GM12872 (cell line): ENCODE measurements around the gene KCNK1.

Experiments used
- TF ChIP-seq, protein P1 (sequence below): IDR thresholded peaks from 3 replicates; pipeline ENCODE4 v1.5.1; 2011; ENCODE audit warnings: low read depth, mild to moderate bottlenecking, low read length, moderate library complexity; ENCODE audit not compliant: insufficient read depth

The KCNK1 gene

GRCh38 chr1:233700338-233700737 lies 86.4 kb downstream of the KCNK1 start:
- TF ChIP-seq, protein P1, sequence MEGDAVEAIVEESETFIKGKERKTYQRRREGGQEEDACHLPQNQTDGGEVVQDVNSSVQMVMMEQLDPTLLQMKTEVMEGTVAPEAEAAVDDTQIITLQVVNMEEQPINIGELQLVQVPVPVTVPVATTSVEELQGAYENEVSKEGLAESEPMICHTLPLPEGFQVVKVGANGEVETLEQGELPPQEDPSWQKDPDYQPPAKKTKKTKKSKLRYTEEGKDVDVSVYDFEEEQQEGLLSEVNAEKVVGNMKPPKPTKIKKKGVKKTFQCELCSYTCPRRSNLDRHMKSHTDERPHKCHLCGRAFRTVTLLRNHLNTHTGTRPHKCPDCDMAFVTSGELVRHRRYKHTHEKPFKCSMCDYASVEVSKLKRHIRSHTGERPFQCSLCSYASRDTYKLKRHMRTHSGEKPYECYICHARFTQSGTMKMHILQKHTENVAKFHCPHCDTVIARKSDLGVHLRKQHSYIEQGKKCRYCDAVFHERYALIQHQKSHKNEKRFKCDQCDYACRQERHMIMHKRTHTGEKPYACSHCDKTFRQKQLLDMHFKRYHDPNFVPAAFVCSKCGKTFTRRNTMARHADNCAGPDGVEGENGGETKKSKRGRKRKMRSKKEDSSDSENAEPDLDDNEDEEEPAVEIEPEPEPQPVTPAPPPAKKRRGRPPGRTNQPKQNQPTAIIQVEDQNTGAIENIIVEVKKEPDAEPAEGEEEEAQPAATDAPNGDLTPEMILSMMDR: no peak

- TF ChIP-seq, protein P1: no peak
Observed at GRCh38 chr1:233704170-233704897, 90.4 kb downstream of the KCNK1 start.

DNA sequence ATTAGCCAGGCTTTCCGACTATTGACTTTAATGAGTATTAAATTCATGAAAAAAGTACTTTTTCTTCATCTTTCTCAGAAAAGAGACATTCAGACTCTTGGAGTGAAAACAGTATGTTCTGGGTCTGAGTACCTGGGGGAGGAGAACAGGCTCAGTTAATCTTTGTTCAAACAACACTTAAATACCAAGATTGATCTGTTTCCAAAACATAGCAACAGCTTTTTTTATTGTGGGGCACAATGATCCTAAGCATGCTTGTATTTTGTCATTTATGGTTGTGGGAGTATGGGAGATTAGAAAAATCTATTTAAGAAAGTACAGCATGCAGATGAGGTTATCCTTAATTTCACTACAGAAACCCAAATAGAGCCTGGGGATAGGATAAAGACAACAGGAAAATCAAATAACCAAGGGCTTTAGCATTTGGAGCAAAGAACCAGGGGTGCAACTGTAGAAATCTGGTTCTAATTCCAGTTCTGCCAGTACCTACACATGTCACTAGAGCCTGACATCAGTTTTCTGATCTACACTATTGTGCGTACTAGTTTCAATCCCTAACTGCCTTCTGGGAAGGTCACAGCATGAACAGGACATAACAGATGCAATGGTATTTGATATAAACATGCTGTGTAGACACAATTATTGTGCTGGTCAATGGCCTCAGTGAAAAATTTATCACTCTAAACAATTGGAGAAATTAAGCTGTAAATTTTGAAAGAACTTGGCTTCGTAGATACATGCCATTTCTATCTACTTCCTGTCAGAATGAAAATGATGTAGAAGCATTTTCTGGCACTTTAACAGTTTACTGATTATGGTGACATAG lies 91.2 kb downstream of the KCNK1 start:
- TF ChIP-seq, protein P1: no peak

DNA sequence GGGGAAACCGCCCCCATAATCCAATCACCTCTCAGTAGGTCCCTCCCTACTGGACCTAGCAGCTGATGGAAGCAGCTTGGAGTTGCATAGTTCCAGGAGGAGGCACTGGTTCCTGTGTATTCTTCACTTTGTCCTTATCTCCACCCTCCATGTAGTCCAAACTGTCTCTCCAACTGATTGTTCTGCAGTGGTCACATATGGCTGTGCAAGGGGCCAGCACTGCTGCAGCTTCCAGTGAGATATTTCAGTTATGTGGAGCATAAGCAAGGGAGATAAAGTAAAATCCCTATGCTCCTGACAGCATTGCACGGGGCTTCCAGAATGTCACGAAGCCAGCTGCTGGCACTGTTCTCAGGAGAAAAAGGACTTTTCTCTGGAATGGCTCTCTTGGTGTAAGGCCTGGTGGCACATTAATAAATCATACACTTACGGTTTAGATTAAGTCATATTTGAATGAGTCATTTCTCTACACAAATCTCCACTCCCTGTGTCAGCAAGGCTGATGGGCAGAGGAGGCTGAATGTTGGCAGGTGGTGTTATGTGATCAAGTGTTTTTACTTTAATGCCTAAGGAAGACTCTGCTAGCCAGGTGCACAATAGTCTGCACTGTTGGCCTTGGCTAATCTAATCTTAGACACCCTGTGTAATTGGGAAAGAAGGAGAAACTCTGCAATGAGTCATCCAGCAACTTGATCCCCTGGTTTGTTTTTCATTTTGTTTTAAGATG lies 93.4 kb downstream of the KCNK1 start:
- TF ChIP-seq, protein P1: no peak

- TF ChIP-seq, protein P1: no peak
Observed at GRCh38 chr1:233707880-233708815, 94.2 kb downstream of the KCNK1 start.

DNA sequence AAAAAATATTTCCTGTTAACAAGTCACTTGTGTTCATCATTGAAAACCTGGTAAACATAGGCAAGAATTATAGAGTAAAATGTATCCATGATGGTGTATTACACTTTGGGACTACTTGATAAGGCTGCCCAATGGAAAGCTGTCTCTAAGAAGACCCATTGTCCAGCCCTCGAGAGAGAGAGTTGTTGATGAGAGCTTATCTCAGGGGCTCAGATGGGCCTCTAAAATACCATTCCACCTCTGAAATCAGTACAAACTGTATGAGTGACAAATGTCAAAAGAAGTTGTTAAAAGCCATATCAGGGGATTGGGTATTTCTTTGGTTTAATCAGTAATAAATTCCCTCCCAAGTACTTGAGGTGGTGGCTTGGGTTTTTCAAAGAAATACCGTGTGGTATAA lies 96.1 kb downstream of the KCNK1 start:
- TF ChIP-seq, protein P1: no peak
